Limb (tissue), 2 donors: ENCODE results near the gene HOXA13.

Experiments
- DNase-seq, 2 donors: peaks; one replicate each; pipeline ENCODE4 v3.0.0-alpha.2; 2016; ENCODE audit errors: extremely low spot score in 2 of 2

HOXA13 gene

DNA sequence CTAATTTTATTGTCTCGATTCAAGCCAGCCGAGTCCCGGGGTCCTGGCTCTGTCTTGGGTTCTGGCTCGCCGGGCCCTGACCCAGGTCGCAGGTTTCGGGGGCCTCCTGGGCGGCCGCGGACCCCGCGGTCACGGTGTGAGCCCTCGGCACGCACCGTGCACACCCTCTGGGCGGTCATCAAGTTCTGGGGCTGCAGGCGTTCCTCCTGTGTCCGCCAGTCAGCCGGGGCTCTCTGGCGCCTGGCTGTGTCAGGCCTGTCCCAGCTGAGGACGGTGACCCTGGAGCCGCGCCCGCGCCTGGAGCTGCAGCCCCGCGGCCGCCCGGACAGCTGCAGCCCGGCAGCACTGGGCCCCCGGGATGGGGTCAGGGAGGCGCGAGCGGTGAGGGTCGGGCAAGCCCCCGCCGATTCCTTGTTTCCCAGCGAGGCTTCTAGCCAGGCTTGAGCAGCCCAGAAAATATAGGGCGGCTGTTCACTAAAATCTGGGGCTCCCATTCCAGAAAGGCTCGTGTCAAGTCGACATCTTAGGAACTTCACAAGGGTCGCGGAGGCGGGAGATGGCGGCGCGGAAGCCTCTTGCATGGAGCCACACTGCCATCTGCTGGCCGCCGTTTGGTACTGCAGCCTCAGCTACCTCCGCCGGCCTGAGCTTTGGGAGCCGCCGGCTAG is 39.2 kb downstream of the HOXA13 start:
- DNase-seq, result peak; percentile 89 to 97

DNA sequence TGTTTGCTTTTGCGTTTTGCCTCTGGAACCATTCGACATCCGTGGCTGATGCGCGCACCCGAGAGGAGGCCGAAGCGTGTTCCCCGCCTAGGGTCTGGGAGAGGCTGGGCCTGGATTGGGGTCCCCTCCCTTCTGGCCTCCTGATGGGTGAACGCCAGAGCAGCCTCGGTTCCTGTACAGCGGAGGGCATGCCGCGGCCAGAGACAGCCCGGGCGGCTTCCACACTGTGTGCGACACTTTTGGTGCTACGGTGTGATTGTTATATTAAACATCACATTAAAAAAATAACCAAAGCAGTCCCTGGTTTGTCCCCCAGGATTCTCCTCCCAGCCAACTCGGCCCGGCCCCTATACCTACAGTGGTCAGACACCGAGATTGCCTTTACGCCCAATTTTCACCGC is 39.7 kb downstream of the HOXA13 start:
- DNase-seq, result peak in 1 of 2 donors; percentile 78

- DNase-seq, result peak in 1 of 2 donors; percentile 65
Measured at GRCh38 chr7:27159266-27160144, 40.4 kb downstream of the HOXA13 start.

GRCh38 chr7:27158436-27159265 is 41.2 kb downstream of the HOXA13 start:
- DNase-seq, result peak in 1 of 2 donors; percentile 65

DNA sequence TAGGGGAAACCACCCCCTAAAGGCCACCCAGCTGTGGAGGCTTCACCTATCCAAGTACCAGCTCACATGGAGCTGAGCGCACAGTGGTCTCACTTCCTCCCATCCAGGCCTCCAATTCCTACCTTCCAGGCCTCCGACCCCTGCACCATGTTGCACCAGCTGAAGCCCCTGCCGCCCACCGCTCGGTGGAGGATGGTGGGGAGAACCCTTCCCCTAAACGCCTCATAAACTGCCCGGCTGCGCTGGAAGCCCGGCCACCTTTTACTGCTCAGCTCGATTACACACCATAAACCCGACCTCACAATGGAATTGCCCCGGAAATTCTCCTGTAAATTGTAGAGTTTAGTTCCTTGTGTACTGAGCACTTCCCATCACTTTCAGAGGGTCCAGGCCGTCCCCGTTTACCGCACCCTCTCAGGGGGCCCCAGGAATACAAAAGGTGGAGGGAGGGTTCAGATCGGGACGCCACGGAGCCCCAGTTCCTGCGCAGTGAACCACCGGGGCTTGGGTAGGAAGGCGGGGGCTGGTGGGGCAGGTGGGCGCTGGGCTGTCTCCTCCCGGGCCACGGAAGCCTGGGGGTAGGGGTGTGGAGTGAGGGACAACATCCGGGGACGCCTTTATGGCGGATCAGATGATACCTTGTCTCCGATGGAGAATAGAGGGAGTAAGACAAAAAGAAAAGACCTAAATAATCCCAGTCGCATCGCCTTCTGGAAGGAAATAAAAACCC is 42.0 kb downstream of the HOXA13 start:
- DNase-seq, result peak in 1 of 2 donors; percentile 59

DNA sequence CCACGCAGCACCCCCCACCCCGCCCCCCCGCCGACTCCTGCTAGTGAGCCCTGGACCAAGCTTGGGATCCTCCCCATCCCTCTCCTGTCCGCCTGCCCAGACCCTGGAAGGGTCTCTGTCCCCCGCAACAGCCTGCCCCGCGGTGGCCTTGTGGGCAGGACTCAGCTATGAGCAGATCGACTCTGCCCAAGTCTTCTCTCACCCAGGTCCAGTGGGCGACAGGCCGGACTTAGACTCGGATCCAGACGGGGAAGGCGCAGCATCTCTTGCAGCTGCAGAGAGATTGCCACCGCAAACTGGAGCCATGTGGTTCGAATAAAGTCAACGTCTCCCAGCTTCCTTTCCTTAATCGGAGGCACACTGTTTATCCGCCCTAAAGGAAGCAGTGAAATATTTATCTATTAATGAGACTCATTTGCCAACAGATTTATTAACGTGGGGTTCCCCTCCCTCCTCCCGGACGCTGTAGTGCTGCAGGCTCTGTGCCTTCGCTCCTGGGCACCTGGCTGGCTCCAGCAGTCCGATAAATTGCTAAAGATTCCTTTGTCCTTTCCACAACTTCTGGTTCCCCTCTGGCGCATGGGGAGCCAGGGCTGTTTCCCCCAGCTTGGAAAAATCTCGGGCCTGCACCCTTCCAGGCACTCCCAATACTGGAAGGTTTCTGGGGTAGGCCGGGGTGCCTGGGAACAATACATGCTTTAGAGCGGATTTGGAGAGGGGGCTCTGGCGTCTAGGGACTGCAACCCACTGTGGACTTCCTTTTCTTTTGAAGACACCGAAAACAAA is 42.8 kb downstream of the HOXA13 start:
- no peak for DNase-seq

DNA sequence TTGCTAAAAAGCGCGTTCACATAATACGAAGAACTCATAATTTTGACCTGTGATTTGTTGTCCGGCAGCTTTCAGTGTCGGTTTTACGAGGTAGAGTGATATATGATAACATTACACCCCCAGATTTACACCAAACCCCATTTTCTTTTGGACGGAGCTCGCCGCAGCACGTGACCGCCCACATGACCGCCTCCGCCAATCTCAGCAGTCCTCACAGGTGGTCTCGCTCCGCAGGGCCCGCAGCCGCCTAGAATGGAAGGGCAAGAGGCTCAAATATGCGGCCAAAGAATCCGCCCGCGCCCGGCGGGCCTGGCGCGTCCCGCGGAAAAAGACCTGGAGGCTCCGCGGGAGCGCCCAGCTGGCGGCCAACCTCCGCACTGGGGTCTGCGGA is 43.4 kb downstream of the HOXA13 start, which contains the start of gene HOXA7:
Gene HOXA7 (minus strand): TSS at position 168 of the 391 bp plus-strand sequence. CDS start 130 bp downstream, at position 38.
- peak; percentile 86 to 92 for DNase-seq

DNA sequence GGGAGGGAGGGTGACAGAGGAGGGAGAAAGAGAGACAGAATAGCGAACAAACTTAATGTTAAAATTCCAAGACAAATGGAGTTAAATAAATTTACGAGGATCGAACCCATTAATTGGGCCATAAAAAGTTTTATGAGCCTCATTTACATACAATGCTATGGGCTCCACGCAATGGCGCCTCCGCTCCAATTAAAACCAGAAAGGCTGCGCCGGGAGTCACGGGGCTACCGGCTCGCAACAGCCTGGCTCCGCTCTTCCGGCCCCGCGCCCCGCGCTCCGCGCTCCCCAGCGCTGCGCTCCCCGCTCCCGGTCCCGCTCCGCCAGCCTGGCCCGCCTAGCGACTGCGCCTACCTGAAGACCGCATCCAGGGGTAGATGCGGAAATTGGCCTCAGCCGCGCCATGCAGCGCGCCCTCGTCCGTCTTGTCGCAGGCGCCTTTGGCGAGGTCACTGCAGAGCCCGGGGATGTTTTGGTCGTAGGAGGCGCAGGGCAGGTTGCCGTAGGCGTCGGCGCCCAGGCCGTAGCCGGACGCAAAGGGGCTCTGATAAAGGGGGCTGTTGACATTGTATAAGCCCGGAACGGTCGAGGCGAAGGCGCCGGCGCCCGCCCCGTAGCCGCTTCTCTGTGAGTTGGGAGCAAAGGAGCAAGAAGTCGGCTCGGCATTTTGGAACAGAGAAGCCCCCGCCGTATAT is 43.9 kb downstream of the HOXA13 start:
- no peak for DNase-seq

- DNase-seq, result peak in 1 of 2 donors; percentile 65
Measured at GRCh38 chr7:27154901-27155815, 44.7 kb downstream of the HOXA13 start.

- DNase-seq, result peak in 1 of 2 donors; percentile 40
Measured at GRCh38 chr7:27154369-27154768, 45.5 kb downstream of the HOXA13 start.

DNA sequence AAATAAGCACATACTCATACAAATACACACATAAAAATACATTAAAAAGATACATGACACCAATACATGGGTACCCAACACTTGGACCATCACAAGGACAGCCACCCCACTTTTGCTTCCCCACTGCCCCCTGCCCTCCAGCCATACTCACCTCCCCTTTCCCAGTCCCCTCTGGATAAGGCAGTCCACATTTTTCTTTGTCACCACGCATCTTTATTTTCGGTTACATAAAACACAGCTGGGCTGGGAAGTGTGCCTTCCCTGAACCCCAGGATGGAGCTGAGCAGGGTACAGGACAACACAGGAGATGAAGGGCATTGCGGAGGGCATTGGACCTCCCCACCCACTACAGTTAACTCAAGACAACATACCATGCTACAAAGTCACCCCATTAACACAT is 46.4 kb downstream of the HOXA13 start:
- peak in 1 of 2 donors; percentile 37 for DNase-seq

DNA sequence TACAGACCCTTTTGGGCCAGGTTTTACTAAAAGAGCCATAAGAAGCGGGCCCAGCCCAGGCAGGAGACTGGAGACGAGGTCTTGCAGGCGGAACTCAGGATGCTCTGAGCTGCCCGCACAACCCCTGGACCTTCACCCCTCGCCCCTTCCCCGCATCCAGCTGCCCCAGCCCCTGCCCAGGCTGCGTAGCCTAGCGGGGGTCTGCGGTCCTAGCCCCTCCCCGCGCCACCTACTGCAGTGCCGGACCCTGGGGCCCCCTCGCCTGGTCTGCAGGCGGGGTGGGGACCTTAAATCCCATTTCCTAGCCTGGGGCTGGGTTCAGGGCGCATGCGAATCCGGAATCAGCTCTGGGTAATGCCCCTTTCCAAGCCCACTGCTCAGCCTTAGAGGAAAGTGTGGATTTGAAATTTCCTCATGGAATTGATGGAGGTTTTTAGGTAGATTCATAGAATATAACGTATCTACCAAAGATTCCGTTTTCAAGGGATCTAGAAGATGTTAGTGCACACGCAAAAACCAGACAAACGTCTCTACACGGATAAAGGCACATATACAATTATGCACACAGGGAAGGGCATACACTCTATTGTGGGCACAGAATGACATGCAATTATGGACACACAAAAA is 47.0 kb downstream of the HOXA13 start:
- DNase-seq, result no peak

DNA sequence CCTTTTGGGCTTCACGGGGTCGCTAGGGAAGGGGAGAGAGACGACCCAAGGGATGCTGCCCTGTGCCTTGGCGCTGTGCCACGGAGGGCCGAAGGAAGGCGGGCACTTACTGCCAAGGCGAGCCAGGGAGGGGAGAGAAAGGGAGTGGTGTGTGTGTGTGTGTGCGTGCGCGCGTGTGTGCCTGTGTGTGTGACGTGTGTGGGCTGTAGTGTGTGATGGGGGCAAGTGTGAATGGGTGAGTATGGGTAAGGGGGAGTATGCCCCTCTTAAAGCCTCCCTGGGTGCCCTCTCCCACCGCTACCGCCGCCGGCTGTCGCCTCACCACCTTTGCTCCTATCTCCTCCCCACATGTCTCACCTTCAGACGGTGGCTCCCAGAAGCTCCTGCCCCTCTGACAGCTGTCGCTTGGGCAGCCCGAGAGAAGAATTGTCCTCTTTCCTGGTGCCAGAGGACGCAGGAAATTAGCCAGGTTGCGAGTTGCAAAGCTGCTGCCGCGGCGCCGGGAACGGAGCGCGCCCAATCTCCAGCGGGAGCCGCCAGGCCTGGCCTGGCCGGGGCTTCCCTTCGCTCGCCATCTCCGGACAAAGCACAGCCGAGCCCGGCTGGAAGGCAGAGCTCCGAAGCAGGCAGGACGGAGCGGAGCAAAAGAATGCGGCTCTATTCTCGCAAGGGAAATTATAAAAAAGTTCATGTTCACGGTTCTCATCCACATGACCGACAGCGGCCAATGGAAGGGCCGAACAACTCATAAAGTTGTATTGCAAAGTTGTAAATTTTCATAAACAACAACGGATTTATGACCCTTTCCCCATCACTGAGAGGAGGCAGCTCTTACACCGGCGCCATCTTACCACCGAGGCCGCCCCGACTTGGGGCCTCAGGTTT is 47.7 kb downstream of the HOXA13 start, which contains the start of gene HOXA3:
Gene HOXA3 (minus strand): TSS at position 653 of the 885 bp plus-strand sequence. CDS start 41,943 bp downstream, outside the sequence.
- peak; percentile 84 to 88 for DNase-seq

- peak in 1 of 2 donors; percentile 71 for DNase-seq
Measured at GRCh38 chr7:27151341-27151930, 48.5 kb downstream of the HOXA13 start.

DNA sequence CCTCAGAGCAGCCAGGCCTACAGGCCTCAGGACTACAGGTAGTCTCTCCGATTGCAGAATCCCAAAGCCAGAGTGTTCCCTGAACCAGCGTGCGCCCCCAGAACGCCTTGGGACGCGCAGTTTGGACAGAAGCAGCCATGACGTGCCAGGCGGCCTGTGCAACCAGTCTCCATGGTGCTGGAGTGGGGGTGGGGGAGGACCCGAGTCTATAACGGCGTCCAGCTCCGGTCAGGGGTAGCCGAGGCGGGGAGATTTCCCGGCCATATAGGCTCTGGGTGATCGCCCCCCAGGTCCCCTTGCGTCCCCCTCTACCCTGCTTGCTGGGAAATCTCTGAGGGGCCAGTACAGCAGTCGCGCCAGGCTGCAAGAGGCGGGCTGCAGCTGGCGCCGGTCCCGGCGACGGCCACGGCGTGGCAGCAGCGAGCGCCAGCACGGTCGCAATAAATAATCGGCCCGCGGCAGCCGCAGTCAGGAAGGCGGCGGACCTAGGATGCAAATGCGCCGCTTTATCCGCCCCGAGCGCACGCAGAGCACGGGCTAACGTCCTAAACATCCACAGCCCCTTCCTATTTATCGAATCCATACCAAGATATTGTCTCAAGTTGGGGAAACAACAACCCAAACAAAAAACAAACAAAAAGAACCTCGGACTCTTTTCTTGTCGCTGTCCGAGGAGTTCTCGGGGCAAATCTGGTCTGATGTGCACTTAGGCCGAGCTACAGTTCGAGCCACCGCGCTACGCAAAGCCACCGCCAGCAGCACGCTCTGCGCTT is 49.1 kb downstream of the HOXA13 start:
- DNase-seq, result peak; percentile 84 to 92
